HepG2 (cell line): ENCODE data around the gene CFAP92. TPM values are rescaled to one million over a fixed set of nuclear protein-coding genes. Genes with fewer than 3 reads are reported as not detected.

Experiments
- ATAC-seq: fragments of 200-7000 bp; cut with Tn5 transposase; 3 replicates; pipeline ENCODE4 v1.9.1; 2020; ENCODE audit warnings: mild to moderate bottlenecking, moderate library complexity
- BruUV-seq: library from RNA; stranded (reverse); fragments of 400-500 nt; replicated peaks from 2 replicates; lab custom pipeline; 2021; lab: Mats Ljungman, UMichigan
- CTCF ChIA-PET: fragments of 300-600 bp; formaldehyde crosslinking; extraction: SDS; loops from one replicate; lab custom pipeline; 2021; ENCODE audit warnings: low total read pairs, inconsistent platforms, low intra/inter-chr PET ratio; lab: Yijun Ruan, JAX
- POLR2A ChIA-PET: fragments of 350-600 bp; sonication (Branson Sonifier 250); formaldehyde crosslinking; loops from one replicate; lab custom pipeline; 2020; ENCODE audit warnings: antibody characterized with exemption, inconsistent platforms; lab: Yijun Ruan, JAX
- DNase-seq: peaks from one replicate; pipeline ENCODE4 v3.0.0-alpha.2; 2015; ENCODE audit warnings: low spot score
- FAIRE-seq: peaks from 3 replicates; lab custom pipeline; 2011; peaks lifted over from hg19 to GRCh38; lab: Jason Lieb, UNC
- H2AFZ ChIP-seq: one replicate; pipeline ENCODE4 v1.6.1; 2011; ENCODE audit warnings: low read length, inconsistent platforms
- H3K27ac ChIP-seq: fragments of 300-600 bp; 3 replicates; pipeline ENCODE4 v1.8.0; 2011; ENCODE audit warnings: mixed run types, mild to moderate bottlenecking, mixed read lengths, low read length, inconsistent platforms; ENCODE audit not compliant: insufficient read depth; ENCODE audit errors: extremely low read length
- H3K27me3 ChIP-seq, 2 experiments: fragments of 200-600 bp in 1 of 2; 2 replicates in 1 of 2; 3 replicates in 1 of 2; pipeline versions ENCODE4 v1.6.0 to v1.8.0; 2011; ENCODE audit warnings: low read length in 2 of 2, mild to moderate bottlenecking in 2 of 2, moderate library complexity in 2 of 2, inconsistent platforms in 1 of 2; ENCODE audit not compliant: insufficient read depth in 2 of 2, control insufficient read depth in 1 of 2
- H3K36me3 ChIP-seq, 2 experiments: fragments of 200-600 bp in 1 of 2; replicated peaks in 1 of 2; 2 replicates in 1 of 2; 3 replicates in 1 of 2; pipeline versions ENCODE4 v1.5.1 to v1.8.0; 2011; ENCODE audit warnings: low read length in 2 of 2, inconsistent platforms in 1 of 2; ENCODE audit not compliant: insufficient read depth in 2 of 2, control insufficient read depth in 1 of 2
- H3K4me1 ChIP-seq: 2 replicates; pipeline ENCODE4 v1.5.1; 2012; ENCODE audit warnings: low read length, inconsistent platforms; ENCODE audit not compliant: insufficient read depth
- H3K4me2 ChIP-seq: 2 replicates; pipeline ENCODE4 v1.6.0; 2011; ENCODE audit warnings: low read depth, low read length, inconsistent platforms
- H3K4me3 ChIP-seq, 3 experiments: fragments of 200-600 bp in 1 of 3; sonication (generic), shearing (Covaris generic) in 1 of 3; replicated peaks in 1 of 3; 2 replicates each; pipeline ENCODE4 v1.5.1; 2011 to 2016; ENCODE audit warnings: low read length in 3 of 3, inconsistent platforms in 2 of 3, low read depth in 2 of 3, mild to moderate bottlenecking in 2 of 3, control low read depth in 1 of 3, mixed read lengths in 1 of 3; ENCODE audit not compliant: insufficient read depth in 1 of 3
- H3K79me2 ChIP-seq: one replicate; pipeline ENCODE4 v1.6.1; 2011; ENCODE audit warnings: low read length, inconsistent platforms; ENCODE audit not compliant: insufficient read depth
- H3K9ac ChIP-seq: 2 replicates; pipeline ENCODE4 v1.6.0; 2011; ENCODE audit warnings: mild to moderate bottlenecking, low read depth, low read length, inconsistent platforms; ENCODE audit not compliant: insufficient read depth
- H3K9me3 ChIP-seq: 2 replicates; pipeline ENCODE4 v1.5.1; 2012; ENCODE audit warnings: mild to moderate bottlenecking, low read length
- H4K20me1 ChIP-seq: 2 replicates; pipeline ENCODE4 v1.6.0; 2011; ENCODE audit warnings: inconsistent platforms, mild to moderate bottlenecking, low read length, moderate library complexity; ENCODE audit not compliant: insufficient read depth
- AGO2 ChIP-seq: fragments of 200-400 bp; formaldehyde crosslinking; optimal IDR thresholded peaks from 2 replicates; pipeline ENCODE3; 2017; ENCODE audit warnings: mild to moderate bottlenecking, low read depth, low read length, moderate library complexity
- ARHGAP35 ChIP-seq: sonication (generic); formaldehyde crosslinking; IDR thresholded peaks from 2 replicates; pipeline ENCODE4 v1.9.0; 2022; ENCODE audit warnings: mild to moderate bottlenecking, inconsistent platforms, moderate library complexity, missing genetic modification reagents, borderline replicate concordance
- ATF3 ChIP-seq: sonication (generic); formaldehyde crosslinking; IDR thresholded peaks from 2 replicates; pipeline ENCODE4 v1.4.0; 2020; ENCODE audit warnings: missing genetic modification reagents
- FOXC1 ChIP-seq: sonication (generic); formaldehyde crosslinking; IDR thresholded peaks from 2 replicates; pipeline ENCODE4 v1.8.0; 2022; ENCODE audit warnings: mild to moderate bottlenecking, missing genetic modification reagents, borderline replicate concordance
- HCFC1 ChIP-seq: fragments of 150-350 bp; IDR thresholded peaks from 2 replicates; pipeline ENCODE4 v1.6.1; 2014; ENCODE audit warnings: low read depth, low read length
- LBX2 ChIP-seq: sonication (generic); formaldehyde crosslinking; IDR thresholded peaks from 2 replicates; pipeline ENCODE4 v1.5.0; 2020; ENCODE audit warnings: missing genetic modification reagents, mild to moderate bottlenecking, borderline replicate concordance
- MBNL3 ChIP-seq: fragments of 250-450 bp; sonication (Bioruptor Pico); conservative IDR thresholded peaks from 2 replicates; pipeline ENCODE4 v1.8.0; 2022; ENCODE audit warnings: mild to moderate bottlenecking, inconsistent platforms
- MIXL1 ChIP-seq: IDR thresholded peaks from 2 replicates; pipeline ENCODE4 v1.6.1; 2016
- PBX2 ChIP-seq: IDR thresholded peaks from 2 replicates; pipeline ENCODE4 v1.6.1; 2016; ENCODE audit warnings: control low read depth
- PREB ChIP-seq: sonication (generic); formaldehyde crosslinking; IDR thresholded peaks from 2 replicates; pipeline ENCODE4 v1.4.0; 2020; ENCODE audit warnings: missing genetic modification reagents
- SRSF4 ChIP-seq: fragments of 200-400 bp; formaldehyde crosslinking; IDR thresholded peaks from one replicate; pipeline ENCODE4 v1.6.1; 2018; ENCODE audit warnings: mild to moderate bottlenecking, low read depth, low read length, moderate library complexity; ENCODE audit not compliant: poor library complexity, severe bottlenecking
- THAP11 ChIP-seq: IDR thresholded peaks from 2 replicates; pipeline ENCODE4 v1.6.1; 2016; ENCODE audit warnings: missing biosample characterization, missing genetic modification reagents
- YEATS4 ChIP-seq: sonication (generic); formaldehyde crosslinking; IDR thresholded peaks from 2 replicates; pipeline ENCODE4 v1.4.0; 2020; ENCODE audit warnings: missing genetic modification reagents, borderline replicate concordance
- ZBTB20 ChIP-seq: sonication (generic); formaldehyde crosslinking; IDR thresholded peaks from 2 replicates; pipeline ENCODE4 v1.8.1; 2023; ENCODE audit warnings: missing genetic modification reagents, low read depth, mild to moderate bottlenecking, borderline replicate concordance
- ZMYM3 ChIP-seq: sonication (generic); formaldehyde crosslinking; IDR thresholded peaks from 2 replicates; pipeline ENCODE4 v1.5.1; 2020; ENCODE audit warnings: mild to moderate bottlenecking, missing genetic modification reagents
- ZNF263 ChIP-seq: sonication (generic); formaldehyde crosslinking; IDR thresholded peaks from 2 replicates; pipeline ENCODE4 v1.4.0; 2020; ENCODE audit warnings: missing genetic modification reagents
- ZNF431 ChIP-seq: sonication (generic); formaldehyde crosslinking; IDR thresholded peaks from 2 replicates; pipeline ENCODE4 v1.9.0; 2022; ENCODE audit warnings: missing genetic modification reagents, low read depth, mild to moderate bottlenecking, borderline replicate concordance
- ZNF768 ChIP-seq: sonication (generic); formaldehyde crosslinking; IDR thresholded peaks from 2 replicates; pipeline ENCODE4 v1.4.0; 2020; ENCODE audit warnings: missing genetic modification reagents
- WGBS: methylation state at CpG from one replicate; pipeline ENCODE4 v1.1.6; 2017; ENCODE audit warnings: low lambda C conversion rate; 5-methylcytosine and 5-hydroxymethylcytosine counted together
- in situ Hi-C: cut with HindIII; loops from 2 replicates; pipeline ENCODE4 v1.10.0; 2017; ENCODE audit warnings: low pct_unique_long_range_greater_than_20kb; ENCODE audit not compliant: extremely low pct_ligation_motif_present
- intact Hi-C: fragments of 100-400 bp; cut with micrococcal nuclease; formaldehyde crosslinking; loops from one replicate; pipeline ENCODE4 v1.10.0; 2022; ENCODE audit not compliant: unreplicated experiment
- polyA plus RNA-seq, 8 experiments: library from polyadenylated mRNA; depleted of rRNA in 3 of 8; stranded (reverse) in 7 of 8; unstranded in 1 of 8; fragments of >200 nt; fragmentation: Illumina TruSeq in 4 of 8; extraction: Trizol in 4 of 8; gene quantifications; 2 replicates each; pipeline versions ENCODE4 v1.2.1 to v1.2.3, GENCODE V29; 2011 to 2016; ENCODE audit warnings: low read depth in 4 of 8, missing spikeins in 1 of 8, mixed read lengths in 1 of 8; ENCODE audit not compliant: insufficient read depth in 1 of 8
- total RNA-seq, 5 experiments: library from RNA; depleted of rRNA; stranded (reverse); fragments of >200 nt; fragmentation: Illumina TruSeq; extraction: Trizol; gene quantifications; 2 replicates each; pipeline ENCODE4 v1.2.3, GENCODE V29; 2016; ENCODE audit warnings: low read depth in 1 of 5

Gene CFAP92
- total and polyA plus RNA-seq, 2 of the 13 experiments (the other 11 are each of a cell fraction or from before 2014, with no cell fraction given), result 0.18 to 0.46 TPM

- BruUV-seq, result no TSS peak
- Histone ChIP-seq H3K36me3 (no peaks in the 10 kb centered on the region), H3K4me2 (no peak overlapping the region), H3K4me3 (no peak overlapping the region), H3K4me1 (peaks cover 30% of the 10 kb centered on the region), H3K9ac (no peak overlapping the region), H2AFZ (no peak overlapping the region), H3K27me3 (peaks cover 0 to 7% of the 10 kb centered on the region in 2 experiments; a peak in 2 of 5 replicates), H4K20me1 (no peaks in the 10 kb centered on the region), H3K27ac (no peak overlapping the region), H3K9me3 (no peaks in the 10 kb centered on the region), H3K79me2 (no peaks in the 10 kb centered on the region)
- intact Hi-C loops (loop anchor here (10.0 kb wide), 1 partner anchor 332 kb away; no protein-coding TSS in a partner anchor), in situ Hi-C loops (no loop called here)
- POLR2A ChIA-PET, result no interaction called here
- FAIRE-seq (no peak), DNase-seq (no peak), ATAC-seq (no peak)
- TF ChIP-seq SRSF4 (no peak), ZNF263 (CRISPR knock-in tag) (0 out of 2 replicates have a peak, but pooled peaks have one; percentile 18)
- CTCF ChIA-PET, result no interaction called here
- 17% methylated on average over 7 of the region's 7 CpGs for WGBS
Observed at GRCh38 chr3:128946411-128946810, 47.5 kb downstream of the CFAP92 start.

- Histone ChIP-seq H3K9me3 (no peaks in the 10 kb centered on the region), H3K79me2 (no peaks in the 10 kb centered on the region), H4K20me1 (no peaks in the 10 kb centered on the region), H3K27me3 (peaks cover 0 to 7% of the 10 kb centered on the region in 2 experiments; a peak in 2 of 5 replicates), H3K27ac (no peak overlapping the region), H2AFZ (no peak overlapping the region), H3K4me1 (peaks cover 29% of the 10 kb centered on the region), H3K9ac (no peak overlapping the region), H3K4me2 (no peak overlapping the region), H3K36me3 (no peaks in the 10 kb centered on the region), H3K4me3 (no peak overlapping the region)
- BruUV-seq, result no TSS peak
- in situ Hi-C loops (no loop called here), intact Hi-C loops (loop anchor here (10.0 kb wide), 1 partner anchor 331 kb away; no protein-coding TSS in a partner anchor)
- ATAC-seq (no peak), DNase-seq (no peak), FAIRE-seq (no peak)
- WGBS, result 69% methylated on average over 1 of the region's 3 CpGs
- CTCF ChIA-PET, result no interaction called here
- POLR2A ChIA-PET, result no interaction called here
- TF ChIP-seq ZBTB20 (CRISPR knock-in tag), result no peak
- TF ChIP-seq ZMYM3 (CRISPR knock-in tag), result no peak
- no peak for TF ChIP-seq HCFC1
- TF ChIP-seq MBNL3, result no peak
- no peak for TF ChIP-seq FOXC1 (CRISPR knock-in tag)
- TF ChIP-seq YEATS4 (CRISPR knock-in tag), result no peak
- no peak for TF ChIP-seq ZNF768
- TF ChIP-seq MIXL1 (CRISPR knock-in tag), result no peak
- no peak for TF ChIP-seq ATF3 (CRISPR knock-in tag)
- no peak for TF ChIP-seq ARHGAP35 (CRISPR knock-in tag)
- no peak for TF ChIP-seq AGO2
- TF ChIP-seq PBX2 (CRISPR knock-in tag), result no peak
- no peak for TF ChIP-seq LBX2 (CRISPR knock-in tag)
- no peak for TF ChIP-seq ZNF431 (CRISPR knock-in tag)
- no peak for TF ChIP-seq THAP11 (CRISPR knock-in tag)
- no peak for TF ChIP-seq PREB (CRISPR knock-in tag)
Observed at GRCh38 chr3:128945878-128946175, 48.0 kb downstream of the CFAP92 start.
